HG02973 (cell line): ENCODE measurements around the gene TRIM16.
"Not testable (repeated sequence)": the region's sequence is repeated elsewhere in the genome, so short reads cannot be mapped to it uniquely, and the experiment has no call there.

Experiments
- ATAC-seq: cut with Tn5 transposase; IDR thresholded peaks from one replicate; pipeline ENCODE4 v1.9.1; 2021; ENCODE audit warnings: moderate library complexity; ENCODE audit not compliant: unreplicated experiment

TRIM16 gene

DNA sequence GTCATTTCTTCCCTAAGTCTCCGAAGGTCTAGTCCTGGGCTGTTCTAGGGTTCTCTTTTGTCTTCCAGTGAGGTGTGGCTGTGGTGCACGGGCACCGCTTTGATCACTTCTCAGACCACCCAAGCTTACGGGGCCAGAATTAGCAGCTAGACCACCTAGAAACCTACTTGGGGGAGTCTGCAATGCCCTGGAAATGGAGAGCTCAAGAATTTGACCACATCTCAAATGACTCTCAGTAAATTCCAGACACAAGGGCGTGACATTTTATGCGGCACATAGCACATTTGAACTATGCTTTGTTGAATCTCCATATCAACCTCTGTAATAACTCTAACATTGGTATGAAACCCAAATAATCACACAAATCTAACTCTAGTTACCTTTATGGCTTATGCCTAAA lies 24.9 kb downstream of the TRIM16 start:
- no peak for ATAC-seq

DNA sequence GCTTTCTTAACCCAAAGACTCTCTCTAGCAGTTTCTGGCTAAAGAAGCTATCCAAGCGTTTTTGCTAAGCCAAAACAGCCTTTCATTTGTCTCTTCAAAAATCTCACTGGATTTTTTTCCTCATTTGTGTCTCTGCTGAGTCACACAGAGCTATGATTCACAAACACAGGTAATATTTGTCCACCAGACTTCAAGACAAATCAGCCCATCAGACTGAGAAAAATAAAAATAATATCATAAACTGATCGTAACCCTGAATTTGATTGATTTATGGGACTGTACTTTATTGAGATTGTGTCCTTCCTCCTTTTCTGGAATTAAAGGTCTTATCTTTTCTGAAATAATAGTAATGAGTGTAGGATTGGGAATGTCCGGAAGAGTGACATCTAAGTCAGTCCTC lies 25.8 kb downstream of the TRIM16 start:
- ATAC-seq: no peak

DNA sequence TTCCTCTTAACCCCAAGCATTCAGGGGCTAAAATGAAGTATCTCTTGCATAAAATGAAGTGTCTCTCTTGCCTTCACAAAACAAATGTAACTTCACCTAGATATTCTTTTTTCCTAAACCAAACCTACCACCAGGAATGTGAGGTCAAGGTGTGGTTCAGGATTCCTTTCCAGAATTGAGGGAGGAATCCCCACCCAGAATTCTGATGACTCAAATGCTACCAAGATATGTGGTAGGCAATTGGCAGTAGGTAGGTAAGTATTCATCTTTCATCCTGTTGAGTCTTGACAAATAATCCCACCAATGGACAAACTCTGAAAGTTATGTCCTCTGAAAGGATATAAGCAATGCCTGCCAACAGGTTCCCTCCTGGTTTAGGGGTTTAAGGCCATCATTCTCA lies 26.2 kb downstream of the TRIM16 start:
- no peak for ATAC-seq

DNA sequence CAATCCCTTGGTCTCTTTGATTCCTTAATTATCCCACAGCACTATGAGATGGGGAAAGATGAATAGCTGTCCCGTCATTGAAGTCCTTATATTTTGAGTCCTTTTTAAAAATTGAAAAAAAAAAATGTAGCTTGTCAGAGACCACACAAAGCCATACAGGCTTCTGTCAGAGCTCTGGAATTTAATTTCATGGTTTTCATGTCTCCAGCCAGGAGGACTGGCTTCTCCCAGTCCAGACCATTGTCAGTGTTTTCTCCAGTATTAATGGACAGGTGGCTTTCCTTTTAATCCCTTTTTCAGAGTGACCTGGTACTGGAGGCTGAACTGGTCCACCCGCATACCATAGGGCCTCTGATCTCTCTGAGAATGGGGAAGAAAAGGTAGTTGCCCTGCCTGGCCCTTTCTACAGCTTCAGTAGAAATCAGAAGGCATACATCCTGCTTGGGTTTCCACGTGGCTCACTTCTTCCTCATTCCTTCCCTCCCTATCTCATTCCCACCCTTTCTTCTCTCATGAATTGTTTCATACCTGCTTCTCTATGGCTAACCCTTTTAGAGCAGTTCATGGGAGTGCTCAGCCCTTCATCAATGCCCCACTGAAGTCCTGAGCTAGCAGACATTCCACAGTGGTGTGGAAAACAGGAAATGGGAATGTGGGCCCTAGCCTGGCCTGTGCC lies 29.1 kb downstream of the TRIM16 start:
- ATAC-seq: no peak

DNA sequence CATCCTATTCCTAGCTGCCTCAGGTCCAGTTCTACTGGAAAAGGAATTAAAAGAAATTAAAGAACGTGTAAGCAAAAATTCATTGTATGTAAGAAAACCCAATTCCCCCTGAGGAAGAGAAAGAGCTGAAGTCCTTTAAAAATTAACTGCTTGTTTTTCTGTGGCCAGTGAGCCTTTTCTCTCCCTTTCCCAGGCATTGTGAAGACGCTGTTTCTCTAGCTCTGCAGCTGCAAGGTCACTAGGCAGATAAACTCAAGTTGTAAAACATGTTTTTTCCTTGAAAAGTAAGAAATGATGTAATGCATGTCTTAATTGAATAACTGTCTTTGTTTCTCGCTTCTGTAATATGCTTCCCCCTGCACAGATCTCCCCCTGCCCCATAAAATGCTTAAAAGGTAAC lies 29.7 kb downstream of the TRIM16 start:
- not testable (repeated sequence) for ATAC-seq

DNA sequence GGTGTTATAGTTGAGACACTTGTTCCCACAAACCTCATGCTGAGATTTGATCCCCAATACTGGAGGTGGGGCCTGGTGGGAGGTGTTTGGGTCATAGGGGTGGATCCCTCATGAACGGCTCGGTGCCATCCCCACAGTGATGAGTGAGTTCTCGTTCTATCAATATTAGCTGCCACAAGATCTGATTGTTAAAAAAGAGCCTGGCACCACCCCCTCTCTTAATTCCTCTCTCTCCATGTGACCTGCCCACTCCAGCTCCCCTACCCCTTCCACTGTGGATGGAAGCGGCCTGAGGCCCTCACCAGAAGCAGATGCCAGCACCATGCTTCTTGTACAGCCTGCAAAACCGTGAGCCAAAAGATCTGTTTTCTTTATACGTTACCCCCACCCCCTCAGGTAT lies 31.2 kb downstream of the TRIM16 start:
- ATAC-seq: no peak

DNA sequence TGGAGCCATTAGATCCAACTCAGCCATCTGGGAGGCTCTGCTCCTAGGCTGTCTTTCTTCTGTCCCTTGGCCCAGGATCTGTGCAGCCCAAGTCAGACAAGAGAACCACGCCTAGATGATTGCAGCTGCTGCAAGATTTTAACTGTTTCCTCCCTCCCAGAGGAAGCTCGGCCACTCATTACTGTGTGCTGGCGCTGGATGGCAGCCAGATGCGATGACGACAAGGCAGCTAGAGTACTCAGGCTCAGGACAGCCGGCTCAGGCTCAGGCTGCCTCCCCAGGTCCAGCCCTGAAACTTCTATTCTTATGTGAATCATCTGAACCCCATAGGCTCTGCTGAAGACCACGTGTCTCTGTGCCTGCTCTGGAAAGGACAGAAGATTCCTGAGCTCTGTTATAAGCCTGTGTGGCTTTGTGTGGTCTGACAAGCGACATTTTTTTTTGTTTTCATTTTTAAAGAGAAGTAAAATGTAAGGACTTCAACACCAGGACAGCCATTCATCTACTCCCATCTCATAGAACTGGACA lies 32.5 kb downstream of the TRIM16 start:
- ATAC-seq: peak; percentile 80

DNA sequence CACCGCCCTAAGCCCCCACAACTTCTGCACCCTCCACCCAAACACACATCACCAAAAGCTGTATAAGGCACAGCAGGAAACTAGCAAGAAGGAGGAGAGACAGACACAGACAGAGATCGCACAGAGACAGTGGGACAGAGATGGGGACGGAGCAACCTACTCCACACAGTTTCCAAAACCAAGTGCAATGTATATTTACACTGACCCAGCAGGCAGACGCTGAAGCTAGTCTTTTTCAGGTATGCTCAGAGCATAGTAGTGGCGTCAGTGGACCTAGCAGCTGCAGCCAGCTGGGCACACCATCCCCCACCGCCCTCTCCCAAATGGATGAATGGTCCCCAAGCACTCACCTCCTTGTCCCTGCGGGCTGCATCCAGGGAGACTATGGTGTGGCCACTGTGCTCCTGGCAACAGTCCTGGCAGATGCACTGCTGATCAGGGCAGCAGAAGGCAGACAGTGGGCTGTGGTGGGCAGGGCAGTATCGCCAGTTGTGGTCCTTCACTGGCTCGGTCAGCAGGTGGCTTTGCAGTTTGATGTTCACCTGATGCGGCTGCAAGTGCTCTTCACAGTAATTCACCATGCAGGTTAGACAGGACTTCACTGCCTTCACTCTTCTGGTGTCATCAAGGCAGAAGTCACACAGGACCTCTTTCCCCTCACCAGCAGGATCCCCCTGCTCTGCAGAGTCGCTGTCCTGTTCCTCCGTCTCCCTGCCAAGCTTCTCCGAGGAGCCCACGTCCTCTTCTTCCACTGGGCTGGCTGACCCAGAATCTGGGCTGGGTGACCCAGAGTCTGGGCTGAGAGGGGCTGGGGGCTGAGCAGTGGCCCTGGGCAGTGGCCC lies 33.1 kb downstream of the TRIM16 start:
- ATAC-seq: no peak

DNA sequence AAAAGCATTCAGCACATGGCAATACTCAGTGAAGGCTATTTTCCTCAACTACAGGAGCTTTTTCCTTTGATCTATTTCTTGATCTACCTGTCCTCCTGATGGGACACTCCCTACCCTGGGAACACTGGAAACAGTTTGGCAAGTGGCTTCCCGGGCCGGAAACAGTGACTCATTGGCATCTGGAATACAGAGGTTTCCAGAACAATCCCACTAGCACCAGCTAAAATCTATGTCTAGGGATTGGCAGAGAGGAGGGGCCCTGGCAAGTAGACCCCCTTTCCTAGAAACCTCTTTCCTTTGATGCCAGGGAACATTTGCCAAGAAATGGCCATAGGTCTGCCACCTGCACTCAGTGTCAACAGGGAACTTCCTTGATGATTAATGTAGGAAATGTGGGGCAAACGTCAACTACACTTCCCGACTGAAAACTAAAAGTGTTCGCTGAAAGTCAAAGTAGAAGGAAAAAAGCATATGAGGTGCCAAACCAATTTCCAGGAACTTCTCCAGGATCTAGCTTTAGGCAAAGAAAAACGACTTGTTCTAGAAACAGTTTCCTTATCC lies 34.2 kb downstream of the TRIM16 start:
- ATAC-seq: no peak

DNA sequence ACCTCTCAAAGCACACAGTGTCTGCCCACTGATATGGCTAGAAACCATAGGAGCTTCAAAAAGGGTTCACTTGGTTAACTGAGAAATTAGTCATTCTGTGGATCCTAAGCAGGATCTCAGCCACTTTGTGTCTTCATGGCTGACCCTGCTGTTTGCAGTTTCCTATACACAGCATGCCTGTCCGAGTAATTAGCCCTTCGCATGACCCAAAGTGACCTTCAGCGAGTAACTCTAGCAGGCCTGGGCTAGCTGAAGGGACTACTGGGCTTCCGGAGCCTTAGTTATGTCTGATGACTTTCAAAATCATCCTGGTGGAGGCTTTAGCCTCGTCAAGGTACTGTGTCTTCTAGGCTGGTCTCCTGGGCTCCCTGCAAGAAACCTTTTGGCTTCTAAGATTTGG lies 35.7 kb downstream of the TRIM16 start:
- no peak for ATAC-seq

DNA sequence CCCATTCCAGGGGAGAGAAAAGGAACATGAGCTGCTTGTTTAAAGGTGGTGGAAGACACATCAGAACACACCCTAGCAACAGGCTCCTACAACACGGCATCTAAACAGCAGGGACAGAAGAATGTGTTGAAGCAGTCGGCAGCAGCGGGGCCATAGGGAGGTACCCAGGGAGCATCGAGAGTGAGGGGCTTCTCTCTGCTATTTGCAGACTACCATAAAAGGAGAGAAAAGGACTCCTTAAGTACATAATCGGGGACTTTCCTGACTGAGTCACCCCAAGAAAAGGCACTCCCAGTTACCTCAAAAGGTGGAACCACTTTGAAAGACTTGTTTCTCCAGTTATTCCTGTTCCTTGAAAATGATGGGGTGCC lies 38.2 kb downstream of the TRIM16 start:
- ATAC-seq: not testable (repeated sequence)

DNA sequence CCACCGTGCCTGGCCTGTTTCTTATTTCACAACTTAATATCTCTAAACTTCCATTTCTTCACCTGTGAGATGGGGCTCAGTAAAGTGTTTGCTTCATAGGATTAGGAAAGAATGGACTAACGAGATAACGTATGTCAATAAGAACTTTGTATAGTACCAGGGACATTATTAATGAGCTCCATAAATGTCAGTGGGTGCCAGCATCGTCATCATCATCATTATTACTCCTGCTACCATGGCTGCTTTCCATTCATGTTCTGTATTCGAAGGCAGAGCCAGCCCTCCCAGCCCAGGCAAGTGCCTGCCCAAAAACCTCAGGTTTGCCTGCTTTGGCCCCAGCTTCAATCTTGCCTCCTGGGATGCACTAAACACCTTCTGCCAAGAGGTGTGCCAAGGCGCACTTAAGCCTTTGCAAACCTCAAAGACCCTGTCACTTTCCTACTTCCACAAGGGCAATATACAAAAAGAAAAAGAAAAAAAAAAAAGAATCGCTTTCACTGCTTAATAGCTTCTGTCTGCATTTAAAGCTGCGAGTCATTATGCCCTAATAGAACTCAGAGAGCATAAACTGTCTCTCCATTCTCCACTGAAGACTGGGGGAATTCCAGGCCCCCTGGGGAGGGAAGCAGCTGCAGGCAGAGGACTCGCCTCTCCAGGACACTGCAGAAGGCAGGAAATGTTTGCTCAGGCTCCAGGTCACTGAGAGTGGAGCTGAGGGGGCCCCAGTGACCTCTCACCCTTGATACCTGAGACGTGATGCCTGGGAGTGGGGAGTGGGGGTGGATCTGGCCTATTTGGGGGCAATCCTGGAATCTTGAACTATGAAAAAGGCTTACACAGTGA lies 38.8 kb downstream of the TRIM16 start:
- ATAC-seq: not testable (repeated sequence)

DNA sequence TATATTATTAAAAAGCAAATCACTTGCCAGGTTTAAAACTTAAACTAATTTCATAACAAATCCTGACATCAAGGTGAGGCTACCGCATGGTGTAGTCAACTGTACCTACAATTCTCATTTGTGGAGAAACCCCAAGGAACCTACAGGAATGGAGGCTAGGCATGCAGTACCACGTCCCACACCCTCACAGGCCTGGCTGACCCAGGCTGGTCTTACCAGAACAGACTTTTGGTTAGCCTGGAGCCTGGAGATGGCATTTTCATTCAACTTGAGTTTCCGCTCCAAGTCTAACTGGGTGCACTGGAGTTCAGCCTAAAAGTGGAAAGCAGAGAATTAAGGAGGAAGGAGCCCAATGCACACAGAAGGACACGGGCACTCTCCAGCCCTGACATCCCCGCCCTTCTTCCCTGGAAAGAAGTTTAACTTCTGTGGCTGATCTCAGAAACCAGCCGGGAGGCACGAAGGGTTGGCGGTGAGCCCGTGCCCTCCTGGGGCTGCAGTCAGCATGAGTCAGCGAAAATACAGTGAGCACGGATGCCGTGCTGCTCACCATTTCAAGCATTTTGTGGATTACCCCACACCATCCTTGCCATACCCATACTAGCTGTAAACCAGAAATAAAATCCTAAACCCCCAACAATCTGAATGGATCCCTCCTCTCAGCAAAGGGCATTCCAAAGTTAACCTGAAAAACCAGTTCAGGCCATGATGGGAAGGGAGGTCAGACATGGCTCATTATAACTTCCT lies 41.4 kb downstream of the TRIM16 start:
- not testable (repeated sequence) for ATAC-seq

DNA sequence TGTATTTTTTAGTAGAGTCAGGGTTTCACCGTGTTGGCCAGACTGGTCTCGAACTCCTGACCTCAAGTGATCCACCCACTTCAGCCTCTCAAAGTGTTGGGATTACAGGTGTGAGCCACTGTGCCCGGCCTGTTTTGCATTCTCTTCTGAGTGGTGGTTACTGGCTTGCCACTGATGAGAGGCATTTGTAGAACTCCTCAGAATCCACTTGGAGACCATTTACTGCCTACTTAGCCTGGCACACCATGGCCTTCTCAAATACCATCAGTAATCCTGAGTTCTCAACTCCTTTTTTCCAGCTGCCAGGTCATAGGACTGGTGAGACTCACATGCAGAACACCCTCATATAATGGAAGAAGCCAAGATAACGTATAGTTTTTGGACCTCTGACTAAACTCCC lies 42.1 kb downstream of the TRIM16 start:
- ATAC-seq: not testable (repeated sequence)

DNA sequence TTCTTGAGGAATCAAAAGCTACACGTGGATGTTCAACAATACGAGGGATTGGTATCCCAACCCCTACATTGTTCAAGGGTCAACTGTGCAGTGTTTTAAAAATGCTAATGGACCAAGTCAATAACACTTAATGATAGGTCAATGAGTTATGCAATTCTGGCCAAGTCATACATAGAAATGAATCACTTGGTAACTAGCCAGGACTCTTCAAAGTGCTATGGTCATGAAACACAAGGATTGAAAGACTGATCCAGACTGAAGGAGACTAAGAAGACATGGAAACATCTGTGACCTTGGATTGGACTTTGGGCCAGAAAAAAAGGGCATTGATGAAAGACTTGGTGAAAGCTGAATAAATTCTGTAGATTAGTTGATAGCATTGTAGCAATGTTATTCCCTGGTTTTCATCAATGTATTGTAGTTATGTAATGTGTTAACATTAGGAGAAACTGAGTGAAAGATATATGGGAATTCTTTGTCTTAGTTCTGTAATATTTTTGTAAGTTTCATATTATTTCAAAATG lies 53.1 kb downstream of the TRIM16 start:
- not testable (repeated sequence) for ATAC-seq

DNA sequence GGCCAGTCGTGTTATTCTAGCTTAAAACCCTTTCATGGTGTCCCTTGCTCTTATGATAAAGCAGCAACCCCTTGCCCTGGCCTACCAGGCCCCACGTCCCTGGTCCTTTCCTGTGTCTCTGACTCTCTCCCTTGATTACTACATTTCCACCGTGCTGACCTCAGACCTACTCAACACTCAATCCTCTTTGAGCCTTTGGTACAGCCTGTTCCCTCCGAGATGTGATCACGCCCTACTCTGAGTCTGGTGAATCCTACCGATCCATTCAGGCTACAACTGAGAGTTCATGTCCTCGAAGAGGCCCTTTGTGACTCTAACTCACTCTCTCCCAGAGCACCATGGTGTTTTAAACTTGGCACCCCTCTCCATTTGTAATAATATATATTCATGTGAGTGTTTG lies 54.1 kb downstream of the TRIM16 start:
- ATAC-seq: not testable (repeated sequence)

DNA sequence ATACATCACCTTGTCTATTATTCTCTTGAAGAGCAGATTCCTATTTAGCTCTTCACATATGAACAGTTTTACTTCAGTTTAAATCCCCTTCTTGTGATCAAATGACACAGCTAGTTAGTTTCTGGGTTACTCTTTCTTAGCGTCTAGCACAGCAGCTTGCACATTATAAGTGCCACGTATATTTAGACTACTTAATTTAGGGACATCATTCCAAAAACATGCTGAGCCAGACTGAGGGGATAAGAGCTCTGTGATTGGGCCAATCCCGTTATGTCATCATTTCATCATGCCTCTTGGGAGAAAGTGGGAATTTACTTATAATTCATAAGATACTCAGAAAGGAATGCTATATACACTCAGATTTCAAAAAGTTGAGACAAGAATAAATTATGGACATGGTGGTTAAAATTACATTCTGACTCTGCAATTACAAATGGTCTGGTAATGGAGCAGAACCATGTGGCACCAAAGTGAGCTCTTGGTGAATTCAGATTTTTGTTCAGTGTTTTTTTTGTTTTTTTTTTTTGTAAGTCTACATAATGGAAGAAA lies 60.4 kb downstream of the TRIM16 start:
- not testable (repeated sequence) for ATAC-seq

DNA sequence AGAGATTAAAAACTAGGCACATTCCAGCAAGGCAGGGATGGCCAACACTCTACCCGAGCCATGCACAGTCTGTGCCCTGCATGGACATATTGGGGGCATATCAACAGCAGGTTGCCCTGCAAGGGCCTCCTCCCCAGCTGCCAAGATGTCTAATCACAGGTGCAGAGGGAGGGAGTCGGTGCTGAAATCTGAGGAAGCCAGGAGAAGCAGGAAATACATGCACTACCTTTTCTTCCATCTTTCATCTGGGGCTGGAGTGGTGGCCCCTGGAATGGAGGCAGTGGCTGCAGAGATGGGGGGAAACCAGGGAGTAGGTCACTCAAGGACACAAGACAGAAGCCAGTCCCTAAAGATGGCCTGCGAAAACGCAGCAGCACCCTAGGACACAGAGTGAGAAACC lies 60.9 kb downstream of the TRIM16 start:
- ATAC-seq: not testable (repeated sequence)

DNA sequence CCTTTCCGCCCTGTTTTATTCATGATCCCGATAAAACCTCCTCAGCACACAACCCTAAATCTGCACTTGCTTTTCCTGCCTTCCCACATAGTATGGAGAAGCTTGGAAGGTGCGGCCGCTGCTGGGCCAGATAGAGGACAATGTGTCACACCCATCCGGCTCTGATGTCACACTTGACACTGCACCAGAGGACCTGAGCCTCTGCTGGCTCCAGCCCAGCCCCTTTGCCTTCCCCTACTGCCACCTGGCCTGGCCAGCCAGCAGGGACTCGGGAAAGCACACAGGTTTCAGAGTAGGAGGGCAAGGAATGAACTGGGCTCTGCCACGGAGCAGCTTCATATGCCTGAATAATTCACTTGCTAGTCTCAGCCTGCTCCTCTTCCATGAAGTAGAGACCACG lies 62.0 kb downstream of the TRIM16 start:
- ATAC-seq: not testable (repeated sequence)
